HCT116 (cell line): Measurements from ENCODE around the gene SBF1.

Experiments used
- CTCF ChIP-seq, 3 experiments: fragments of 200-600 bp in 1 of 3; sonication (generic) in 1 of 3; IDR thresholded peaks in 2 of 3; conservative IDR thresholded peaks in 1 of 3; 2 replicates each; pipeline ENCODE4 v1.5.1; 2012 to 2017; ENCODE audit warnings: low read depth in 2 of 3, low read length in 2 of 3, antibody characterized with exemption in 1 of 3, borderline replicate concordance in 1 of 3, control low read depth in 1 of 3, mild to moderate bottlenecking in 1 of 3, mixed read lengths in 1 of 3, mixed run types in 1 of 3, moderate library complexity in 1 of 3; ENCODE audit not compliant: insufficient read depth in 1 of 3
- ELF1 ChIP-seq: IDR thresholded peaks from 2 replicates; pipeline ENCODE4 v1.6.1; 2012; ENCODE audit warnings: low read depth, borderline replicate concordance
- EZH2 ChIP-seq: fragments of 200-600 bp; sonication (generic); IDR thresholded peaks from 2 replicates; pipeline ENCODE4 v1.6.1; 2017; ENCODE audit warnings: antibody characterized with exemption, mixed run types
- JUND ChIP-seq: IDR thresholded peaks from 2 replicates; pipeline ENCODE4 v1.6.1; 2012
- MAX ChIP-seq: IDR thresholded peaks from 2 replicates; pipeline ENCODE4 v1.6.1; 2012
- POLR2A ChIP-seq: IDR thresholded peaks from 2 replicates; pipeline ENCODE4 v1.7.0; 2011; ENCODE audit warnings: borderline replicate concordance; ENCODE audit not compliant: insufficient read depth, insufficient read length; ENCODE audit errors: extremely low read depth
- POLR2AphosphoS5 ChIP-seq: IDR thresholded peaks from 2 replicates; pipeline ENCODE4 v1.6.1; 2011; ENCODE audit warnings: mild to moderate bottlenecking, low read depth, low read length, moderate library complexity
- RAD21 ChIP-seq: IDR thresholded peaks from 2 replicates; pipeline ENCODE4 v1.6.1; 2012; ENCODE audit warnings: low read depth, mild to moderate bottlenecking
- REST ChIP-seq: IDR thresholded peaks from 2 replicates; pipeline ENCODE4 v1.6.1; 2012; ENCODE audit warnings: low read depth
- SIN3A ChIP-seq: IDR thresholded peaks from 2 replicates; pipeline ENCODE4 v1.6.1; 2012; ENCODE audit warnings: low read depth
- SP1 ChIP-seq: IDR thresholded peaks from 2 replicates; pipeline ENCODE4 v1.6.1; 2012; ENCODE audit warnings: low read depth
- ZBTB33 ChIP-seq: IDR thresholded peaks from 2 replicates; pipeline ENCODE4 v1.6.1; 2011; ENCODE audit warnings: mild to moderate bottlenecking, low read length, moderate library complexity; ENCODE audit not compliant: insufficient replicate concordance; ENCODE audit errors: extremely low read depth
- ZFX ChIP-seq: fragments of 450-650 bp; IDR thresholded peaks from 2 replicates; pipeline ENCODE4 v1.6.1; 2017

- no peak for TF ChIP-seq EZH2
- TF ChIP-seq POLR2A, result no peak
- TF ChIP-seq ZFX, result no peak
- no peak for TF ChIP-seq JUND
- TF ChIP-seq POLR2AphosphoS5, result no peak
- no peak for TF ChIP-seq SP1
- TF ChIP-seq MAX, result no peak
- no peak for TF ChIP-seq CTCF (IDR thresholded peaks at IDR 0.05 in 2 of 3, conservative IDR thresholded peaks at IDR 0.05 in 1 of 3; ENCODE audit: borderline replicate concordance in 1 of 3, insufficient read depth in 1 of 3, low read depth in 2 of 3, low read length in 2 of 3)
- no peak for TF ChIP-seq ZBTB33
- no peak for TF ChIP-seq SIN3A
- TF ChIP-seq REST, result no peak
- no peak for TF ChIP-seq RAD21
- no peak for TF ChIP-seq ELF1
Observed at GRCh38 chr22:50425179-50425916, 49.5 kb downstream of the SBF1 start.
